C4-2B (cell line): ENCODE results near the gene IL1R2.

ENCODE experiments used
- H3K27ac ChIP-seq: fragments of 450-650 bp; 2 replicates; pipeline ENCODE4 v1.5.1; 2017
- ZFX ChIP-seq: fragments of 450-650 bp; IDR thresholded peaks from 2 replicates; pipeline ENCODE4 v1.6.1; 2017
- TF ChIP-seq, protein P1 (sequence below): fragments of 450-650 bp; conservative IDR thresholded peaks from 2 replicates; pipeline ENCODE4 v1.5.1; 2017; ENCODE audit warnings: mild to moderate bottlenecking

The IL1R2 gene

DNA sequence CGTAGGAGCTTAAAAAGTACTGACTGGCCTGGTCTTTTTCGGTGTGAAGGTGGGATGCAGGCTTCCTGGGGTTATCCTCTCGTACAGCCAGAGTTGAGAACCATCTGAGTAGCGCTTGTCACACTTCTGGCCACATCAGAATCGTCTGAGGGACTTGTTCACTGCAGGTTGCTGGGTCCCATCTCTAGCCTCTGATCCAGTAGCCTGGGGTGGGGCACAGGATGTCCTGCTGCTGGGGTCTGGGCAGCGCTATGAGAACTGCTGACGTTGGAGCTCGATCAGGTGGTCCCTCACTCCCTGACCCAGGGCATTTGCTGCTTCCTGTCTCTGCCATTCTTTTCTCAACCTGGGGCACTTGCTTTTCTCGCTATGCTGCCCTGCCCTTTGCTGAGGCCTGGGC, 7.1 kb upstream of the IL1R2 start:
- TF ChIP-seq, protein P1, sequence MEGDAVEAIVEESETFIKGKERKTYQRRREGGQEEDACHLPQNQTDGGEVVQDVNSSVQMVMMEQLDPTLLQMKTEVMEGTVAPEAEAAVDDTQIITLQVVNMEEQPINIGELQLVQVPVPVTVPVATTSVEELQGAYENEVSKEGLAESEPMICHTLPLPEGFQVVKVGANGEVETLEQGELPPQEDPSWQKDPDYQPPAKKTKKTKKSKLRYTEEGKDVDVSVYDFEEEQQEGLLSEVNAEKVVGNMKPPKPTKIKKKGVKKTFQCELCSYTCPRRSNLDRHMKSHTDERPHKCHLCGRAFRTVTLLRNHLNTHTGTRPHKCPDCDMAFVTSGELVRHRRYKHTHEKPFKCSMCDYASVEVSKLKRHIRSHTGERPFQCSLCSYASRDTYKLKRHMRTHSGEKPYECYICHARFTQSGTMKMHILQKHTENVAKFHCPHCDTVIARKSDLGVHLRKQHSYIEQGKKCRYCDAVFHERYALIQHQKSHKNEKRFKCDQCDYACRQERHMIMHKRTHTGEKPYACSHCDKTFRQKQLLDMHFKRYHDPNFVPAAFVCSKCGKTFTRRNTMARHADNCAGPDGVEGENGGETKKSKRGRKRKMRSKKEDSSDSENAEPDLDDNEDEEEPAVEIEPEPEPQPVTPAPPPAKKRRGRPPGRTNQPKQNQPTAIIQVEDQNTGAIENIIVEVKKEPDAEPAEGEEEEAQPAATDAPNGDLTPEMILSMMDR: no peak
- TF ChIP-seq ZFX: no peak

DNA sequence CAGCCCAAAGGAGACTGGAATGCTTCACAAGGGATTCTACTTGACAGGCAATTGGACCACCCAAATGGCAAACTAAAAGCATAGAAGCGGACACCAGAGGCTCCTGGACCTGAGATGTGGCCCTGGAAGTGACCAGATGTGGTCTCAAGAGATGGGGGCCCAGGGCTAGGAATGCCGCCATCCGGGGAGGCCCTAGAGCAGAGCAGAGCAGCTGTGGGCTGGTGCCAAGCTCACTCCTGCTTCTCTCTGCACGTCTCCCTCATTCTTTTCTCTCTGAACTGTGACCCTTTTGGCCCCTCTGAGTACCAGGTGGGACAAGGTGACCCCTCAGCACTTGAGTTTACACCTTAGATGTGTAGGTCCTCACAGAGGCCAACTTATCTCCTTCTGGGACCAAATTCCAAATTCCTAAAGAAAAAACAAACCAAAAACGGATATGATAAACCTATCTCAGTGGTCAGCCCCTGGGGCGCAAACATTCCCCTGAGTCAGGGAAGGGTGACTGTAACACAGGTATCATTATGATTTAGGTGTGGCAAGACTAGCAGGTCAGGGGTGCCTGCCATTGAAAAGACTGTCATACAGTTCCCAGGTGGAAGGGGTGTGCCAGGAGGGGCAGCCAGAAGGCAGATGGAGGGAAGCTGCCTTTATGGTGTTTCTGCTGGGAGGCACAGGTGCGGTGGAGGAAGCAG, 6.5 kb upstream of the IL1R2 start:
- no peak overlapping the region for H3K27ac ChIP-seq

More for the DNA sequence above, 7.1 kb upstream of the IL1R2 start:
- H3K27ac ChIP-seq: no peak overlapping the region

DNA sequence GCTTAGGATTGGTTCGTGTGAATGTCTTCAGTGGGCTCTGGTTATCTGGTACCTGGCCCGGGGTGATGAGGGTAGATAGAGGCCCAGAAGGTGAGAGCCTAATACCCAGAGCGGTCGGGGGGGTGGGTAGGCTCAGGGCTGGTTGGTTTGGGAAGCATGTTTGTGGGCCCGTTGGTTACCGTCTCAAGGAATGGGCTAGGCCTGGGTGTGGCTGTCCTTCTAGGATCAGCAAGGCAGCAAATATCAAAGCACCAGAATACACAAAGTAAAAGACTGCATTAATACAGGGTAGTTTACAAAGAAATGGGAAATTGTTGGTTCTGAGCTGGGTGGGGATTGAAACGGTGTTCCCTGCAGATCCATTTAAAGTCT, 6.0 kb upstream of the IL1R2 start:
- TF ChIP-seq, protein P1: no peak
- TF ChIP-seq ZFX: no peak
- H3K27ac ChIP-seq: no peak overlapping the region

More for the DNA sequence above, 6.5 kb upstream of the IL1R2 start:
- TF ChIP-seq, protein P1: no peak
- TF ChIP-seq ZFX: no peak

DNA sequence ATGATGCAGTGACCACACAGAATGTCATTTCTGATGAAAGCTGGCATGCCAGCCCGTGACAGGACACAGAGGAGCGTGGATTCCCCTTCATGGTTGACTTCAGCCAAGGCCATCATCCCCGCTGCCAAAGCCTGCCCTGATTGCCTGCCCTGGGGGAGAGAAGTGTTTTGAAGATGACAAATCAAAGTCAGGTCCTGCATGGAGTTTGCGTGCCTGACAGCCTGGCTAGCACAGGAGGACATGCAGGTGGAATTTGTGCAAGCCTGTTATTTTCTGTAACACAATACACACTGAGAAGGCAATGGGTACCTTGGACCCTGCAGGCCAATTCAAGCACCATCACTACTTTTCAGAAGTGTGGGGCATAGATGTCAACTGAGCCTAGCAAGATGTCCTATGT, 5.4 kb upstream of the IL1R2 start:
- H3K27ac ChIP-seq: no peak overlapping the region
- TF ChIP-seq, protein P1: no peak
- no peak for TF ChIP-seq ZFX

DNA sequence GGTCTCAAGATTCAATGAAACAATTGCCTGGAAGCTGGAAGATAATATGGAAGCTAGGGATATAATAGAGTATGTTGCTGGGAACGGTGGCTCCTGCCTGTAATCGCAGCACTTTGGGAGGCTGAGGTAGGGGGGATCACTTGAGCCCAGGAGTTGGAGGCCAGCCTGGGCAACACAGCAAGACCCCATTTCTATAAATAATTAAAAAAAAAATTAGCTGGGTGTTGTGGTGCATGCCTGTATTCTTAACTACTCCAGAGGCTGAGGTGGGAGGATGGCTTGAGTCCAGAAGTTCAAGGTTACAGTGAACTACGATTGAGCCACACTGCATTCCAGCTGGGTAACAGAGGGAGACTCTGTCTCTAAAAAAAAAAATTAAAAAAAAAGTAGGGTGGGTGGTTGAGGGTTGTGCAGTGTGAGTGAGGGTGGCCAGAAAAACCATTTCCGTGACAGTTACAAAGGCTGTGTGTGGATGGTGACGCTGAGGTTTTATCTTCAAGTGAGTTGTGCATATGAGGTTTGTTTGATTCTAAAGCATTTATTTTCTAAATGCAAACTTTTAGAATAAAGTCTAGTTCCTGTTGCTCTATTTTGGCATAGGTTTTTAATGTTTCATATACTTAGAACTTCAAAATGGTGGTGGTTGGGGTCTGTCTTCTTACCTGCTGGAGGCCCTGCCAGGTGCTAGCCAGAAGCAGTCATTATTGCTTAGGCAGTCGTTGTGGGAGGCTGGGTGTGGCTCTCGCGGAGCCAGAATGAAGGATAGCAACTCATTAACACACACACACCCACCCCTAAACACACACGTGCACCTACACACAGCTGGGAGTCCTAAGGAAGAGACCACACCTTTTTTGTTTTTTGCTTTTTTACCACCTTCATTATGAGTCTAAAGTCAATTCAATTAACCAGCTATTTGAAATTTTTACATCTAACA, 4.7 kb upstream of the IL1R2 start:
- no peak overlapping the region for H3K27ac ChIP-seq
- TF ChIP-seq, protein P1: no peak
- no peak for TF ChIP-seq ZFX

DNA sequence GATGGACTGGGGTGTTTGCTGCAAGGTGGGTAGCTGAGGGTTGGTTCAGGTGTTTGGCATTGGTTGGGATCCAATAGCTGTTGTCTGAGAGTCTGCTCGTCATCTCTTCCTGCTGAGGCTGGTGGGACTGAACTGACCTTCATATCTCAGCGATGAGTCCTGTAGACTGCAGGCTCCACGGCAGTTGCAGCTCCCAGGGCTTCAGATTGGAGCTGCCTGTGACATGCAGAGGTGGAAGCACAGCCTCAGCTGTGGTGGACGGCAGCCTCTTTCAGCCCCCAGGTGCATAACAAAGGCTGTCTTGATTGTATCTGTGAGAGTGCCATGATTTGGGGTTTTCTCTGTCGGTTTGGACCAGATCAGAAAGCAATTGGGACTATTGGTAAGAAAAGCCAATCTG, 3.9 kb upstream of the IL1R2 start:
- no peak overlapping the region for H3K27ac ChIP-seq
- TF ChIP-seq ZFX: no peak
- TF ChIP-seq, protein P1: no peak

DNA sequence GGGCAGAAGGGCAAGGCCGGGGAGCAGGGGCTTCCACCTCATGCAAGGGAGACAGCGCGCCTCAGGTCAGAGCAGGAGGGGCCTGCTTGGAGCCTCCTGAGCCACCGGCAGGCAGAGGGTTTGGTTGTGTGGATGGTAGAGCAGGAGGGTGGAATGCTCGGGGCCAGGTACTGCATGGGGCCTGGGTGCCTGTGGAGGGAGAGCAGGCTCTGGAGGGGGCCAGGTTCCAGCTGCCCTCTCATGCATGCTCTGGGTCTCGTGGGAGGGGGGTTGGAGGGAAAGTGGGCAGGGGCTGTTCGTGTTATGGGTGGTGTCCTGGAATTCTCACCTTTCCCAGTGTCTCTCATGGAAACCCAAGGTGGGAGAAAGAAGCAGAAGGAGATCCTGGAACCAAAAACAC, 3.2 kb upstream of the IL1R2 start:
- TF ChIP-seq, protein P1: no peak
- TF ChIP-seq ZFX: no peak
- H3K27ac ChIP-seq: no peak overlapping the region
